GM23248 (cell line): ENCODE results near the gene P3H1.

ENCODE experiments used
- EZH2 ChIP-seq: fragments of 200-600 bp; sonication (generic); IDR thresholded peaks from 2 replicates; pipeline ENCODE4 v1.6.1; 2018; ENCODE audit warnings: antibody characterized with exemption, mild to moderate bottlenecking; ENCODE audit not compliant: insufficient read depth, poor library complexity, severe bottlenecking
- EZH2phosphoT487 ChIP-seq: fragments of 200-600 bp; sonication (generic); IDR thresholded peaks from 2 replicates; pipeline ENCODE4 v1.6.1; 2018; ENCODE audit warnings: antibody characterized with exemption, moderate library complexity, mild to moderate bottlenecking, low read depth; ENCODE audit not compliant: insufficient read depth

GRCh38 chr1:42735056-42735455 lies 31.8 kb downstream of the P3H1 start:
- TF ChIP-seq EZH2phosphoT487: no peak
- TF ChIP-seq EZH2: no peak
